K562 (cell line): Measurements from ENCODE around the gene ST8SIA1. TPM values are rescaled to one million over a fixed set of nuclear protein-coding genes. Genes with fewer than 3 reads are reported as not detected.

Source experiments
- ATAC-seq: fragments of 200-7000 bp; cut with Tn5 transposase; 3 replicates; pipeline ENCODE4 v1.9.1; 2020; ENCODE audit warnings: moderate library complexity
- BruUV-seq: library from RNA; stranded (reverse); fragments of 400-500 nt; replicated peaks from 2 replicates; lab custom pipeline; 2021; lab: Mats Ljungman, UMichigan
- CTCF ChIA-PET: fragments of 300-600 bp; formaldehyde crosslinking; extraction: SDS; loops from one replicate; lab custom pipeline; 2021; ENCODE audit warnings: low intra/inter-chr PET ratio; lab: Yijun Ruan, JAX
- POLR2A ChIA-PET: fragments of 300-600, 350-650 bp; sonication (Branson Sonifier 250); formaldehyde crosslinking; extraction: SDS; loops from one replicate; lab custom pipeline; 2021; ENCODE audit warnings: antibody characterized with exemption, inconsistent platforms; lab: Yijun Ruan, JAX
- DNase-seq, 4 experiments: peaks; one replicate each; pipeline versions ENCODE4 v3.0.0 to v3.0.0-alpha.2; 2011 to 2018; ENCODE audit warnings: low spot score in 3 of 4, mixed read lengths in 3 of 4; ENCODE audit errors: extremely low read depth in 1 of 4
- FAIRE-seq: peaks from 2 replicates; lab custom pipeline; 2011; peaks lifted over from hg19 to GRCh38; lab: Jason Lieb, UNC
- H2AFZ ChIP-seq: 2 replicates; pipeline ENCODE4 v1.6.0; 2011; ENCODE audit warnings: low read depth, low read length, control low read depth, inconsistent platforms
- H3K27ac ChIP-seq: fragments of 200-600 bp; 3 replicates; pipeline ENCODE4 v1.8.0; 2011; ENCODE audit warnings: low read depth, mild to moderate bottlenecking, control low read depth, inconsistent platforms, low read length, moderate library complexity, mixed read lengths; ENCODE audit errors: extremely low read depth
- H3K27me3 ChIP-seq, 2 experiments: fragments of 300-600 bp in 1 of 2; 2 replicates in 1 of 2; 3 replicates in 1 of 2; pipeline versions ENCODE4 v1.6.0 to v1.8.0; 2011; ENCODE audit warnings: inconsistent platforms in 2 of 2, low read length in 2 of 2, mild to moderate bottlenecking in 1 of 2, mixed read lengths in 1 of 2, moderate library complexity in 1 of 2; ENCODE audit not compliant: control insufficient read depth in 2 of 2, insufficient read depth in 2 of 2
- H3K36me3 ChIP-seq: fragments of 300-600 bp; 3 replicates; pipeline ENCODE4 v1.8.0; 2011; ENCODE audit warnings: mild to moderate bottlenecking, low read length, inconsistent platforms; ENCODE audit not compliant: control insufficient read depth, insufficient read depth
- H3K4me1 ChIP-seq, 2 experiments: fragments of 200-600 bp in 1 of 2; replicated peaks in 1 of 2; 2 replicates in 1 of 2; 3 replicates in 1 of 2; pipeline versions ENCODE4 v1.5.1 to v1.8.0; 2011; ENCODE audit warnings: inconsistent platforms in 2 of 2, low read length in 2 of 2, mild to moderate bottlenecking in 1 of 2, mixed read lengths in 1 of 2, moderate library complexity in 1 of 2; ENCODE audit not compliant: control insufficient read depth in 2 of 2, insufficient read depth in 2 of 2
- H3K4me2 ChIP-seq: 2 replicates; pipeline ENCODE4 v1.6.1; 2011; ENCODE audit warnings: low read length, control low read depth, inconsistent platforms, mixed read lengths; ENCODE audit not compliant: insufficient read depth
- H3K4me3 ChIP-seq: fragments of 200-600 bp; sonication (generic), shearing (Covaris generic); 2 replicates; pipeline ENCODE4 v1.5.1; 2016; ENCODE audit warnings: control low read depth, inconsistent platforms
- H3K79me2 ChIP-seq: fragments of 200-600 bp; 3 replicates; pipeline ENCODE4 v1.8.0; 2011; ENCODE audit warnings: low read length, inconsistent platforms; ENCODE audit not compliant: control insufficient read depth, insufficient read depth
- H3K9ac ChIP-seq, 2 experiments: 2 replicates each; pipeline versions ENCODE4 v1.6.0 to v1.6.1; 2011; ENCODE audit warnings: low read depth in 2 of 2, low read length in 2 of 2, control low read depth in 1 of 2, inconsistent platforms in 1 of 2, mild to moderate bottlenecking in 1 of 2, mixed read lengths in 1 of 2; ENCODE audit not compliant: insufficient read depth in 1 of 2
- H3K9me1 ChIP-seq: one replicate; pipeline ENCODE4 v1.6.0; 2011; ENCODE audit warnings: inconsistent platforms, mild to moderate bottlenecking, low read length, moderate library complexity; ENCODE audit not compliant: control insufficient read depth, insufficient read depth
- H3K9me3 ChIP-seq: replicated peaks from 2 replicates; pipeline ENCODE4 v1.5.1; 2011; ENCODE audit warnings: low read depth, low read length, inconsistent platforms; ENCODE audit not compliant: control insufficient read depth, insufficient read depth
- H4K20me1 ChIP-seq: replicated peaks from 2 replicates; pipeline ENCODE4 v1.6.1; 2011; ENCODE audit warnings: low read length, inconsistent platforms, mixed read lengths; ENCODE audit not compliant: control insufficient read depth, insufficient read depth
- ATF1 ChIP-seq, 2 experiments: fragments of 450-650 bp in 1 of 2; IDR thresholded peaks; 2 replicates each; pipeline ENCODE4 v1.6.1; 2016; ENCODE audit warnings: missing compliant biosample characterization in 1 of 2, missing genetic modification characterization in 1 of 2
- CHD1 ChIP-seq: fragments of 200-600 bp; sonication (generic); IDR thresholded peaks from one replicate; pipeline ENCODE4 v1.6.1; 2012; ENCODE audit warnings: mild to moderate bottlenecking, moderate library complexity, low read length, inconsistent platforms
- ERF ChIP-seq: fragments of 450-650 bp; formaldehyde crosslinking; IDR thresholded peaks from 2 replicates; pipeline ENCODE4 v1.4.0; 2020; ENCODE audit warnings: mild to moderate bottlenecking, mixed read lengths
- HDAC8 ChIP-seq: fragments of 450-650 bp; IDR thresholded peaks from 2 replicates; pipeline ENCODE4 v1.6.1; 2016; ENCODE audit warnings: mild to moderate bottlenecking, missing genetic modification characterization, moderate library complexity, missing compliant biosample characterization
- HIVEP1 ChIP-seq: fragments of 250-450 bp; sonication (Bioruptor Pico); IDR thresholded peaks from 2 replicates; pipeline ENCODE4 v1.4.0; 2020; ENCODE audit warnings: mild to moderate bottlenecking
- KAT7 ChIP-seq: sonication (generic); formaldehyde crosslinking; IDR thresholded peaks from 2 replicates; pipeline ENCODE4 v1.8.0; 2022; ENCODE audit warnings: missing genetic modification reagents, mild to moderate bottlenecking, borderline replicate concordance
- PYGO2 ChIP-seq: fragments of 450-650 bp; IDR thresholded peaks from 2 replicates; pipeline ENCODE4 v1.6.1; 2016; ENCODE audit warnings: mild to moderate bottlenecking, missing genetic modification characterization, moderate library complexity, missing compliant biosample characterization
- SAFB ChIP-seq: fragments of 200-400 bp; formaldehyde crosslinking; IDR thresholded peaks from 2 replicates; pipeline ENCODE4 v1.6.1; 2017; ENCODE audit warnings: low read depth, low read length, borderline replicate concordance
- XRCC4 ChIP-seq: IDR thresholded peaks from one replicate; pipeline ENCODE4 v1.6.1; 2011; ENCODE audit not compliant: insufficient read depth, insufficient read length; ENCODE audit errors: extremely low read depth
- WGBS: fragments of 100-300 bp; shearing (Covaris generic); methylation state at CpG from one replicate; pipeline ENCODE4 v1.1.6; 2016; ENCODE audit warnings: low coverage, mixed read lengths; ENCODE audit not compliant: insufficient coverage; ENCODE audit errors: missing lambda C conversion rate; 5-methylcytosine and 5-hydroxymethylcytosine counted together
- in situ Hi-C: fragments of 300-500 bp; cut with MboI; formaldehyde crosslinking; loops from 4 replicates; pipeline ENCODE4 v1.15.0; 2018; ENCODE audit warnings: inconsistent platforms, mixed read lengths
- intact Hi-C: fragments of 100-400 bp; cut with micrococcal nuclease; formaldehyde crosslinking; loops from 2 replicates; pipeline ENCODE4 v1.14.2; 2022
- polyA plus RNA-seq, 8 experiments: library from polyadenylated mRNA; depleted of rRNA in 4 of 8; stranded (reverse) in 5 of 8; unstranded in 3 of 8; fragments of >200 nt; fragmentation: Nextera tagmentation in 2 of 8; fragmentation: Illumina TruSeq in 1 of 8; extraction: Ambion mirVana in 2 of 8; extraction: Trizol in 1 of 8; gene quantifications; 2 replicates each; pipeline versions ENCODE4 v1.2.1 to v1.2.3, GENCODE V29; 2011 to 2014; ENCODE audit warnings: inconsistent platforms in 1 of 8, missing spikeins in 1 of 8
- total RNA-seq, 7 experiments: library from RNA; depleted of rRNA in 6 of 7; stranded (reverse); fragments of >200 nt in 6 of 7; fragmentation: Illumina TruSeq in 2 of 7; extraction: Trizol in 2 of 7; gene quantifications; 2 replicates each; pipeline versions ENCODE4 v1.2.1 to v1.2.3, GENCODE V29; 2011 to 2021; ENCODE audit warnings: low replicate concordance in 1 of 7
- TF ChIP-seq, protein P1 (sequence below): fragments of 450-650 bp; formaldehyde crosslinking; IDR thresholded peaks from 2 replicates; pipeline ENCODE4 v1.4.0; 2020; ENCODE audit warnings: mild to moderate bottlenecking
- TF ChIP-seq, protein P2 (sequence below): sonication (generic); formaldehyde crosslinking; IDR thresholded peaks from 2 replicates; pipeline ENCODE4 v1.8.1; 2022; ENCODE audit warnings: missing genetic modification reagents

The ST8SIA1 gene
- total and polyA plus RNA-seq, 9 of the 15 experiments (the other 6 are each of a cell fraction or from before 2014, with no cell fraction given) = 0.86 to 26.3 (median 4.3) TPM

DNA sequence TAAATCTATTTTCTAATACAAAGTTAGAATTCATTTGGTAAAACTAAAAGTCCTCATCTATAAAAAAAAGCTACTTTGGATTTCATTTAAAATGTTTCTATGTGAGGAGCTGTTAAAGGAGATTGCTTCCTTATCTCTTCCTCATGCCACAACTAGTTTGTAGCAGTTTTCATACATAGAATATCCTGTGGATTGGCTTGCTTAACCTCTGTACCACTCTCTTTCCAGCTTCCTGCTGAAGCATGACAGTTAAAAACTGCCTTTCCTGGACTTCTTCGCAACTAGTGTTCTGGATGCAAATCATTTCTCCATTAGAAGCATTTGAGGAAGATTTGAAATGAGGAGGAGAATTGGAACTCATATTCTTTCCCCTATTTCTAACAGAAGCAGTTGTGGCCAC, 49.6 kb downstream of the ST8SIA1 start:
- H2AFZ ChIP-seq = no peak overlapping the region
- intact Hi-C loops = no loop called here
- BruUV-seq = no TSS peak
- FAIRE-seq = no peak
- POLR2A ChIA-PET = no interaction called here
- no peak overlapping the region for H3K4me3 ChIP-seq
- no peaks in the 10 kb centered on the region for H3K4me1 ChIP-seq
- no peaks in the 10 kb centered on the region for H3K9me1 ChIP-seq
- DNase-seq = no peak
- H3K4me2 ChIP-seq = no peak overlapping the region
- no peak overlapping the region for H3K27ac ChIP-seq
- CTCF ChIA-PET = no interaction called here
- H4K20me1 ChIP-seq = no peaks in the 10 kb centered on the region
- no peaks in the 10 kb centered on the region; a peak in 1 of 5 replicates for H3K27me3 ChIP-seq
- in situ Hi-C loops = no loop called here
- no peaks in the 10 kb centered on the region for H3K9me3 ChIP-seq
- no peak overlapping the region for H3K9ac ChIP-seq
- WGBS = 0% methylated on average over 1 of the region's 1 CpG
- ATAC-seq = no peak
- TF ChIP-seq, protein P1, sequence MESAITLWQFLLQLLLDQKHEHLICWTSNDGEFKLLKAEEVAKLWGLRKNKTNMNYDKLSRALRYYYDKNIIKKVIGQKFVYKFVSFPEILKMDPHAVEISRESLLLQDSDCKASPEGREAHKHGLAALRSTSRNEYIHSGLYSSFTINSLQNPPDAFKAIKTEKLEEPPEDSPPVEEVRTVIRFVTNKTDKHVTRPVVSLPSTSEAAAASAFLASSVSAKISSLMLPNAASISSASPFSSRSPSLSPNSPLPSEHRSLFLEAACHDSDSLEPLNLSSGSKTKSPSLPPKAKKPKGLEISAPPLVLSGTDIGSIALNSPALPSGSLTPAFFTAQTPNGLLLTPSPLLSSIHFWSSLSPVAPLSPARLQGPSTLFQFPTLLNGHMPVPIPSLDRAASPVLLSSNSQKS (CRISPR knock-in tag) = no peak
- TF ChIP-seq CHD1 (no peak), ERF (CRISPR knock-in tag) (no peak), HIVEP1 (CRISPR knock-in tag) (no peak), ATF1 (CRISPR knock-in tag; IDR thresholded peaks at IDR 0.05) (no peak), ATF1 (tag; IDR thresholded peaks at IDR 0.05) (no peak), XRCC4 (no peak), SAFB (no peak), KAT7 (CRISPR knock-in tag) (no peak), HDAC8 (tag) (no peak), PYGO2 (tag) (no peak)
- TF ChIP-seq, protein P2, sequence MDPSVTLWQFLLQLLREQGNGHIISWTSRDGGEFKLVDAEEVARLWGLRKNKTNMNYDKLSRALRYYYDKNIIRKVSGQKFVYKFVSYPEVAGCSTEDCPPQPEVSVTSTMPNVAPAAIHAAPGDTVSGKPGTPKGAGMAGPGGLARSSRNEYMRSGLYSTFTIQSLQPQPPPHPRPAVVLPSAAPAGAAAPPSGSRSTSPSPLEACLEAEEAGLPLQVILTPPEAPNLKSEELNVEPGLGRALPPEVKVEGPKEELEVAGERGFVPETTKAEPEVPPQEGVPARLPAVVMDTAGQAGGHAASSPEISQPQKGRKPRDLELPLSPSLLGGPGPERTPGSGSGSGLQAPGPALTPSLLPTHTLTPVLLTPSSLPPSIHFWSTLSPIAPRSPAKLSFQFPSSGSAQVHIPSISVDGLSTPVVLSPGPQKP (CRISPR knock-in tag) = no peak
- no peaks in the 10 kb centered on the region for H3K36me3 ChIP-seq
- H3K79me2 ChIP-seq = no peaks in the 10 kb centered on the region
